Panc1 (cell line): ENCODE results near the gene MTMR12. TPM values are rescaled to one million over a fixed set of nuclear protein-coding genes. Genes with fewer than 3 reads are reported as not detected.

Experiments used
- ATAC-seq: fragments of 200-7000 bp; cut with Tn5 transposase; 2 replicates; pipeline ENCODE4 v1.9.1; 2020; ENCODE audit warnings: mild to moderate bottlenecking, moderate library complexity
- BruUV-seq: library from RNA; stranded (reverse); fragments of 400-500 nt; replicated peaks from 2 replicates; lab custom pipeline; 2021; lab: Mats Ljungman, UMichigan
- CTCF ChIA-PET: fragments of 300-600 bp; sonication (Branson Sonifier 250); formaldehyde crosslinking; loops from one replicate; lab custom pipeline; 2022; ENCODE audit warnings: antibody characterized with exemption; lab: Charles Lee
- POLR2A ChIA-PET: fragments of 300-600 bp; sonication (Branson Sonifier 250); formaldehyde crosslinking; loops from one replicate; lab custom pipeline; 2022; ENCODE audit warnings: antibody characterized with exemption; lab: Charles Lee
- DNase-seq: peaks from one replicate; pipeline ENCODE4 v3.0.0-alpha.2; 2010; ENCODE audit warnings: low read depth, low spot score
- H3K27ac ChIP-seq: 2 replicates; pipeline ENCODE4 v1.5.1; 2011; ENCODE audit warnings: mild to moderate bottlenecking, low read length, inconsistent platforms
- H3K27me3 ChIP-seq: fragments of 200-500 bp; sonication (Bioruptor generic); 2 replicates; pipeline ENCODE4 v1.6.0; 2014; ENCODE audit warnings: low read length, inconsistent platforms; ENCODE audit not compliant: control insufficient read depth, insufficient read depth
- H3K36me3 ChIP-seq: fragments of 200-500 bp; sonication (Bioruptor generic); 2 replicates; pipeline ENCODE4 v1.5.1; 2014; ENCODE audit warnings: inconsistent platforms, mild to moderate bottlenecking, low read length, moderate library complexity; ENCODE audit not compliant: control insufficient read depth, insufficient read depth
- H3K4me1 ChIP-seq: 2 replicates; pipeline ENCODE4 v1.5.1; 2011; ENCODE audit warnings: inconsistent platforms, mild to moderate bottlenecking, low read length, moderate library complexity; ENCODE audit not compliant: control insufficient read depth, insufficient read depth
- H3K4me3 ChIP-seq, 2 experiments: 2 replicates each; pipeline ENCODE4 v1.5.1; 2011 to 2012; ENCODE audit warnings: low read depth in 2 of 2, low read length in 2 of 2, mild to moderate bottlenecking in 2 of 2, inconsistent platforms in 1 of 2, moderate library complexity in 1 of 2
- H3K9me3 ChIP-seq: fragments of 200-500 bp; sonication (Bioruptor generic); 2 replicates; pipeline ENCODE4 v1.5.1; 2014; ENCODE audit warnings: low read depth, mild to moderate bottlenecking, inconsistent platforms, low read length, moderate library complexity; ENCODE audit not compliant: control insufficient read depth, insufficient read depth
- POLR2AphosphoS5 ChIP-seq: IDR thresholded peaks from 2 replicates; pipeline ENCODE4 v1.6.1; 2012; ENCODE audit warnings: mild to moderate bottlenecking, low read depth, low read length, moderate library complexity
- SIN3A ChIP-seq: IDR thresholded peaks from 2 replicates; pipeline ENCODE4 v1.6.1; 2012; ENCODE audit warnings: low read depth, mild to moderate bottlenecking, low read length, moderate library complexity, borderline replicate concordance; ENCODE audit not compliant: insufficient read depth
- TCF7L2 ChIP-seq: IDR thresholded peaks from 2 replicates; pipeline ENCODE4 v1.6.1; 2011; ENCODE audit warnings: mild to moderate bottlenecking, low read depth, low read length, inconsistent platforms
- in situ Hi-C: cut with HindIII; loops from 2 replicates; pipeline ENCODE4 v1.10.0; 2016; ENCODE audit warnings: low sequenced_read_pairs, low pct_unique_long_range_greater_than_20kb
- intact Hi-C: fragments of 100-400 bp; cut with micrococcal nuclease; formaldehyde crosslinking; loops from one replicate; pipeline ENCODE4 v1.10.0; 2022; ENCODE audit not compliant: unreplicated experiment
- total RNA-seq: library from RNA; stranded (reverse); gene quantifications from one replicate; pipeline ENCODE4 v1.2.1, GENCODE V29; 2021; ENCODE audit not compliant: unreplicated experiment
- TF ChIP-seq, protein P1 (sequence below): fragments of 450-650 bp; IDR thresholded peaks from 2 replicates; pipeline ENCODE4 v1.5.1; 2017; ENCODE audit warnings: mild to moderate bottlenecking
- TF ChIP-seq, protein P2 (sequence below), 2 experiments: IDR thresholded peaks; 2 replicates each; pipeline ENCODE4 v1.6.1; 2011 to 2012; ENCODE audit warnings: low read depth in 2 of 2, control low read depth in 1 of 2, low read length in 1 of 2, mild to moderate bottlenecking in 1 of 2, moderate library complexity in 1 of 2; ENCODE audit not compliant: insufficient read depth in 1 of 2

MTMR12 gene
- total RNA-seq, 1 experiment from 2014 or later: 42.4 TPM

DNA sequence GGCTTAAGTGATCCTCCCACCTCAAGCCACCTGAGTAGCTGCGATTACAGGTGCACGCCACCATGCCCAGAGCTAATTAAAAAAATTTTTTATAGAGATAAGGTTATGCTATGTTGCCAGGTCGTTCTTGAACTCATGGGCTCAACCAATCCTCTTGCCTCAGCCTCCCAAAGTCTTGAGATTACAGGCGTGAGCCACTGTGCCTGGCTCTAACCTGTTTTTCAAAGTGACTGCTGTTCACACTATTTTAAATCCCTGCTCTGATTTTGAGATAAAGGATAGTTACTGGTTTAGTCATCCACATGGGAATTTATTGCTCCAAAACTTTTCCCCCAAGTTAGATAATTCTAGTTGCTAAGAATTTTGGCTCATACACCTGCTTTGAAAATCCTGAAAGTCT is 48.2 kb upstream of the MTMR12 start:
- intact Hi-C loops (no loop called here), in situ Hi-C loops (no loop called here)
- no peak for TF ChIP-seq TCF7L2
- TF ChIP-seq, protein P1, sequence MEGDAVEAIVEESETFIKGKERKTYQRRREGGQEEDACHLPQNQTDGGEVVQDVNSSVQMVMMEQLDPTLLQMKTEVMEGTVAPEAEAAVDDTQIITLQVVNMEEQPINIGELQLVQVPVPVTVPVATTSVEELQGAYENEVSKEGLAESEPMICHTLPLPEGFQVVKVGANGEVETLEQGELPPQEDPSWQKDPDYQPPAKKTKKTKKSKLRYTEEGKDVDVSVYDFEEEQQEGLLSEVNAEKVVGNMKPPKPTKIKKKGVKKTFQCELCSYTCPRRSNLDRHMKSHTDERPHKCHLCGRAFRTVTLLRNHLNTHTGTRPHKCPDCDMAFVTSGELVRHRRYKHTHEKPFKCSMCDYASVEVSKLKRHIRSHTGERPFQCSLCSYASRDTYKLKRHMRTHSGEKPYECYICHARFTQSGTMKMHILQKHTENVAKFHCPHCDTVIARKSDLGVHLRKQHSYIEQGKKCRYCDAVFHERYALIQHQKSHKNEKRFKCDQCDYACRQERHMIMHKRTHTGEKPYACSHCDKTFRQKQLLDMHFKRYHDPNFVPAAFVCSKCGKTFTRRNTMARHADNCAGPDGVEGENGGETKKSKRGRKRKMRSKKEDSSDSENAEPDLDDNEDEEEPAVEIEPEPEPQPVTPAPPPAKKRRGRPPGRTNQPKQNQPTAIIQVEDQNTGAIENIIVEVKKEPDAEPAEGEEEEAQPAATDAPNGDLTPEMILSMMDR: no peak
- TF ChIP-seq, protein P2, sequence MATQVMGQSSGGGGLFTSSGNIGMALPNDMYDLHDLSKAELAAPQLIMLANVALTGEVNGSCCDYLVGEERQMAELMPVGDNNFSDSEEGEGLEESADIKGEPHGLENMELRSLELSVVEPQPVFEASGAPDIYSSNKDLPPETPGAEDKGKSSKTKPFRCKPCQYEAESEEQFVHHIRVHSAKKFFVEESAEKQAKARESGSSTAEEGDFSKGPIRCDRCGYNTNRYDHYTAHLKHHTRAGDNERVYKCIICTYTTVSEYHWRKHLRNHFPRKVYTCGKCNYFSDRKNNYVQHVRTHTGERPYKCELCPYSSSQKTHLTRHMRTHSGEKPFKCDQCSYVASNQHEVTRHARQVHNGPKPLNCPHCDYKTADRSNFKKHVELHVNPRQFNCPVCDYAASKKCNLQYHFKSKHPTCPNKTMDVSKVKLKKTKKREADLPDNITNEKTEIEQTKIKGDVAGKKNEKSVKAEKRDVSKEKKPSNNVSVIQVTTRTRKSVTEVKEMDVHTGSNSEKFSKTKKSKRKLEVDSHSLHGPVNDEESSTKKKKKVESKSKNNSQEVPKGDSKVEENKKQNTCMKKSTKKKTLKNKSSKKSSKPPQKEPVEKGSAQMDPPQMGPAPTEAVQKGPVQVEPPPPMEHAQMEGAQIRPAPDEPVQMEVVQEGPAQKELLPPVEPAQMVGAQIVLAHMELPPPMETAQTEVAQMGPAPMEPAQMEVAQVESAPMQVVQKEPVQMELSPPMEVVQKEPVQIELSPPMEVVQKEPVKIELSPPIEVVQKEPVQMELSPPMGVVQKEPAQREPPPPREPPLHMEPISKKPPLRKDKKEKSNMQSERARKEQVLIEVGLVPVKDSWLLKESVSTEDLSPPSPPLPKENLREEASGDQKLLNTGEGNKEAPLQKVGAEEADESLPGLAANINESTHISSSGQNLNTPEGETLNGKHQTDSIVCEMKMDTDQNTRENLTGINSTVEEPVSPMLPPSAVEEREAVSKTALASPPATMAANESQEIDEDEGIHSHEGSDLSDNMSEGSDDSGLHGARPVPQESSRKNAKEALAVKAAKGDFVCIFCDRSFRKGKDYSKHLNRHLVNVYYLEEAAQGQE (IDR thresholded peaks at IDR 0.05; ENCODE audit: insufficient read depth in 1 of 2, low read depth in 2 of 2, low read length in 1 of 2): no peak
- no peak for TF ChIP-seq SIN3A
- TF ChIP-seq POLR2AphosphoS5: no peak
- no TSS peak for BruUV-seq
- ATAC-seq (no peak), DNase-seq (no peak)
- CTCF ChIA-PET: no interaction called here
- POLR2A ChIA-PET: no interaction called here
- Histone ChIP-seq H3K4me3 (no peak overlapping the region), H3K9me3 (no peaks in the 10 kb centered on the region), H3K36me3 (peaks cover 36% of the 10 kb centered on the region), H3K27me3 (no peaks in the 10 kb centered on the region), H3K4me1 (no peaks in the 10 kb centered on the region), H3K27ac (no peak overlapping the region)

DNA sequence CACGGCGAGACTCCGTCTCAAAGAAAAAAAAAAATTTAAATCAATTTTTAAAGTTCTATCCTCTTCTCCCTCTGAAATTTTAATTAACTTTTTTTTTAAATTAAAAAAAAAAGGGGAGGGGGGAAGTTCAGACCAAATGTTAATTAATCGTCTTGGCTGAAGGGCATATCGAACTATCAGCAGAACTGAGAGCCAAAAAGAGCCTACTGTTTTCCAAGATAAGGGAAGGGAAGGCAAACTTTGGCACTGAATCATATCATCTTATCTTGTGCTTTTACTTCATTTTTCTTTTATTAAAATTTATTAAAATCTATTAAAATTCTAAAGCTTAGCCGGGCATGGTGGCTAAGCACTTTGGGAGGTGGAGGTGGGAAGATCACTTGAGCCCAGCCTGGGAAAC is 45.9 kb upstream of the MTMR12 start:
- no TSS peak for BruUV-seq
- H3K4me3 ChIP-seq: no peak overlapping the region
- ChIA-PET CTCF (no interaction called here), POLR2A (no interaction called here)
- in situ Hi-C loops: no loop called here
- H3K27me3 ChIP-seq: no peaks in the 10 kb centered on the region
- no peaks in the 10 kb centered on the region for H3K9me3 ChIP-seq
- H3K4me1 ChIP-seq: no peaks in the 10 kb centered on the region
- no peak for ATAC-seq
- TF ChIP-seq, protein P1: no peak
- no peak for TF ChIP-seq TCF7L2
- H3K36me3 ChIP-seq: peaks cover 34% of the 10 kb centered on the region
- no peak for DNase-seq
- intact Hi-C loops: no loop called here
- no peak overlapping the region for H3K27ac ChIP-seq
